GM23338 (cell line): ENCODE results near the gene C6orf52. TPM values are rescaled to one million over a fixed set of nuclear protein-coding genes. Genes with fewer than 3 reads are reported as not detected.

Experiments used
- ATAC-seq: fragments of 200-7000 bp; cut with Tn5 transposase; 3 replicates; pipeline ENCODE4 v1.9.1; 2020
- DNase-seq: peaks from one replicate; pipeline ENCODE4 v3.0.0-alpha.2; 2015; ENCODE audit warnings: low spot score
- H2AFZ ChIP-seq: fragments of 200-600 bp; sonication (generic); 2 replicates; pipeline ENCODE4 v1.8.0; 2016; ENCODE audit warnings: antibody characterized with exemption, mild to moderate bottlenecking, moderate library complexity
- H3F3A ChIP-seq: fragments of 200-600 bp; sonication (generic); replicated peaks from 2 replicates; pipeline ENCODE4 v1.8.0; 2017; ENCODE audit warnings: antibody characterized with exemption, mixed run types, low read depth
- H3K27ac ChIP-seq: fragments of 200-600 bp; sonication (generic); 2 replicates; pipeline ENCODE4 v1.6.1; 2016; ENCODE audit warnings: low read depth
- H3K27me3 ChIP-seq: fragments of 200-600 bp; sonication (generic); 2 replicates; pipeline ENCODE4 v1.8.0; 2016; ENCODE audit warnings: mild to moderate bottlenecking, mixed run types, moderate library complexity; ENCODE audit not compliant: insufficient read depth
- H3K36me3 ChIP-seq: fragments of 200-600 bp; sonication (generic); 2 replicates; pipeline ENCODE4 v1.8.0; 2016; ENCODE audit warnings: mild to moderate bottlenecking; ENCODE audit not compliant: insufficient read depth
- H3K4me1 ChIP-seq: fragments of 200-600 bp; sonication (generic); 2 replicates; pipeline ENCODE4 v1.8.0; 2016; ENCODE audit warnings: mild to moderate bottlenecking, moderate library complexity; ENCODE audit not compliant: insufficient read depth
- H3K4me2 ChIP-seq: fragments of 200-600 bp; sonication (generic); 2 replicates; pipeline ENCODE4 v1.7.1; 2017; ENCODE audit warnings: mixed run types
- H3K4me3 ChIP-seq: fragments of 200-600 bp; sonication (generic); 2 replicates; pipeline ENCODE4 v1.6.1; 2016; ENCODE audit warnings: mixed run types
- H3K79me2 ChIP-seq: fragments of 200-600 bp; sonication (generic); replicated peaks from 2 replicates; pipeline ENCODE4 v1.8.0; 2017; ENCODE audit warnings: mild to moderate bottlenecking; ENCODE audit not compliant: insufficient read depth
- H3K9me2 ChIP-seq: fragments of 200-600 bp; sonication (generic); 2 replicates; pipeline ENCODE4 v1.8.0; 2017; ENCODE audit not compliant: insufficient read depth
- H4K20me1 ChIP-seq: fragments of 200-600 bp; sonication (generic); replicated peaks from 2 replicates; pipeline ENCODE4 v1.8.0; 2017; ENCODE audit warnings: mild to moderate bottlenecking; ENCODE audit not compliant: insufficient read depth
- H3K27ac Mint-ChIP-seq: 2 replicates; pipeline ENCODE4 v1.8.0; 2020; ENCODE audit warnings: inconsistent platforms, mild to moderate bottlenecking, moderate library complexity, mixed read lengths
- H3K27me3 Mint-ChIP-seq: 3 replicates; pipeline ENCODE4 v1.8.0; 2022; ENCODE audit warnings: low read depth, mild to moderate bottlenecking, moderate library complexity, mixed read lengths, inconsistent platforms; ENCODE audit not compliant: insufficient read depth, poor library complexity
- H3K36me3 Mint-ChIP-seq: 3 replicates; pipeline ENCODE4 v1.8.0; 2021; ENCODE audit warnings: low read depth, mild to moderate bottlenecking, inconsistent platforms, moderate library complexity, mixed read lengths
- H3K4me1 Mint-ChIP-seq: 3 replicates; pipeline ENCODE4 v1.8.0; 2020; ENCODE audit warnings: mild to moderate bottlenecking, inconsistent platforms, mixed read lengths
- H3K4me3 Mint-ChIP-seq: 3 replicates; pipeline ENCODE4 v1.8.0; 2021; ENCODE audit warnings: moderate library complexity, mild to moderate bottlenecking, inconsistent platforms, mixed read lengths
- H3K9me3 Mint-ChIP-seq: 3 replicates; pipeline ENCODE4 v1.8.0; 2020; ENCODE audit warnings: moderate library complexity, mild to moderate bottlenecking, inconsistent platforms, mixed read lengths
- CREB1 ChIP-seq: fragments of 250-450 bp; sonication (Bioruptor Pico); IDR thresholded peaks from 2 replicates; pipeline ENCODE4 v1.5.0; 2020; ENCODE audit warnings: low read depth, mild to moderate bottlenecking, moderate library complexity
- ETS1 ChIP-seq: IDR thresholded peaks from 2 replicates; pipeline ENCODE4 v1.6.1; 2016; ENCODE audit warnings: antibody characterized with exemption
- EZH2phosphoT487 ChIP-seq: fragments of 200-600 bp; sonication (generic); IDR thresholded peaks from one replicate; pipeline ENCODE4 v1.8.1; 2018; ENCODE audit warnings: antibody characterized with exemption; ENCODE audit not compliant: unreplicated experiment
- POLR2AphosphoS5 ChIP-seq: IDR thresholded peaks from 2 replicates; pipeline ENCODE4 v1.6.1; 2016; ENCODE audit warnings: antibody characterized with exemption, low read depth
- REST ChIP-seq: IDR thresholded peaks from one replicate; pipeline ENCODE4 v1.6.1; 2018; ENCODE audit warnings: antibody characterized with exemption; ENCODE audit not compliant: unreplicated experiment
- ZNF114 ChIP-seq: fragments of 250-450 bp; sonication (Bioruptor Pico); IDR thresholded peaks from 2 replicates; pipeline ENCODE4 v1.5.0; 2020; ENCODE audit warnings: mild to moderate bottlenecking, moderate library complexity
- ZNF331 ChIP-seq: fragments of 250-450 bp; sonication (Bioruptor Pico); IDR thresholded peaks from 2 replicates; pipeline ENCODE4 v1.5.0; 2020; ENCODE audit warnings: low read depth, mild to moderate bottlenecking, moderate library complexity
- ZNF462 ChIP-seq: fragments of 250-450 bp; sonication (Bioruptor Pico); IDR thresholded peaks from 2 replicates; pipeline ENCODE4 v1.5.0; 2020; ENCODE audit warnings: mild to moderate bottlenecking, moderate library complexity
- polyA plus RNA-seq: library from polyadenylated mRNA; unstranded; fragments of >200 nt; fragmentation: Nextera tagmentation; extraction: Ambion mirVana; gene quantifications from 2 replicates; pipeline ENCODE4 v1.2.1, GENCODE V29; 2016
- total RNA-seq: library from RNA; depleted of rRNA; stranded (reverse); fragments of >200 nt; shearing (Covaris generic); gene quantifications from 2 replicates; pipeline ENCODE4 v1.2.3, GENCODE V29; 2014

Gene C6orf52
- total and polyA plus RNA-seq, 2 experiments from 2014 or later, result 4.4 TPM; not detected in 1

GRCh38 chr6:10725044-10725443, 30.6 kb upstream of the C6orf52 start (continued):
- no peak for TF ChIP-seq REST
- TF ChIP-seq EZH2phosphoT487, result no peak
- TF ChIP-seq POLR2AphosphoS5, result no peak
- no peak for TF ChIP-seq ZNF331

GRCh38 chr6:10723567-10723881, 29.1 kb upstream of the C6orf52 start:
- peak overlapping the region; percentile 96 for H3K4me3 Mint-ChIP-seq
- no peak for DNase-seq
- H2AFZ ChIP-seq, result no peak overlapping the region

GRCh38 chr6:10722820-10723566, 28.6 kb upstream of the C6orf52 start, which contains the start of gene TMEM14C:
TSS of gene TMEM14C (plus strand) at chr6:10723070. CDS start at chr6:10724614, 1,544 bp downstream.
- Mint-ChIP-seq H3K4me1 (peaks cover 26% of the 10 kb centered on the region), H3K27ac (peak within 1 kb of the TSS; percentile 98), H3K9me3 (peaks cover 28% of the 10 kb centered on the region), H3K36me3 (peaks cover 53% of the 10 kb centered on the region), H3K27me3 (peaks cover 13% of the 10 kb centered on the region), H3K4me3 (peak within 1 kb of the TSS; percentile 96)
- H3K9me2 ChIP-seq, result no peaks in the 10 kb centered on the region
- H3K79me2 ChIP-seq, result peaks cover 29% of the 10 kb centered on the region
- no peaks in the 10 kb centered on the region for H3K27me3 ChIP-seq
- peaks cover 5% of the 10 kb centered on the region; the same call in 1 of the 2 replicates for H3K36me3 ChIP-seq
- peak within 1 kb of the TSS; percentile 85 for H3K4me2 ChIP-seq
- H3K4me3 ChIP-seq, result peak within 1 kb of the TSS; percentile 71
- H4K20me1 ChIP-seq, result no peaks in the 10 kb centered on the region
- ATAC-seq (peak; percentile 97), DNase-seq (peak; percentile 100)
- peak within 1 kb of the TSS; percentile 100 for H3K27ac ChIP-seq
- H3F3A ChIP-seq, result peaks cover 23% of the 10 kb centered on the region
- H3K4me1 ChIP-seq, result peaks cover 19% of the 10 kb centered on the region
- H2AFZ ChIP-seq, result peak within 1 kb of the TSS; percentile 92; the same call in 1 of the 2 replicates
- TF ChIP-seq POLR2AphosphoS5 (peak; percentile 91), ZNF462 (CRISPR knock-in tag) (no peak), CREB1 (CRISPR knock-in tag) (peak; percentile 22; the same call in 1 of the 2 replicates), ETS1 (peak; percentile 42; the same call in 1 of the 2 replicates), ZNF331 (no peak)

More at GRCh38 chr6:10723567-10723881, 29.1 kb upstream of the C6orf52 start:
- H3K27ac ChIP-seq, result peak overlapping the region; percentile 100
- H3K36me3 Mint-ChIP-seq, result peaks cover 54% of the 10 kb centered on the region
- peak overlapping the region; percentile 85 for H3K4me2 ChIP-seq
- peaks cover 24% of the 10 kb centered on the region for H3K9me3 Mint-ChIP-seq
- peaks cover 23% of the 10 kb centered on the region for H3F3A ChIP-seq
- H3K27me3 ChIP-seq, result no peaks in the 10 kb centered on the region
- peak overlapping the region; percentile 98 for H3K27ac Mint-ChIP-seq
- H3K36me3 ChIP-seq, result peaks cover 5% of the 10 kb centered on the region; the same call in 1 of the 2 replicates
- ATAC-seq, result no peak
- TF ChIP-seq ZNF331, result no peak
- TF ChIP-seq ZNF114 (CRISPR knock-in tag), result no peak
- peaks cover 19% of the 10 kb centered on the region for H3K4me1 ChIP-seq
- peaks cover 29% of the 10 kb centered on the region for H3K79me2 ChIP-seq
- no peaks in the 10 kb centered on the region for H3K9me2 ChIP-seq
- H4K20me1 ChIP-seq, result no peaks in the 10 kb centered on the region
- peaks cover 26% of the 10 kb centered on the region for H3K4me1 Mint-ChIP-seq
- H3K4me3 ChIP-seq, result peak overlapping the region; percentile 71
- peaks cover 13% of the 10 kb centered on the region for H3K27me3 Mint-ChIP-seq
